SU-DHL-6 (cell line): ENCODE measurements around the gene EPB41L4A.

Experiments
- H2AFZ ChIP-seq: fragments of 200-600 bp; sonication (generic); 2 replicates; pipeline ENCODE4 v1.6.1; 2014; ENCODE audit warnings: low read depth, mild to moderate bottlenecking, moderate library complexity, mixed read lengths, antibody characterized with exemption, low read length; ENCODE audit not compliant: severe bottlenecking
- H3F3A ChIP-seq: fragments of 200-600 bp; shearing (Covaris generic); 2 replicates; pipeline ENCODE4 v1.6.0; 2016; ENCODE audit warnings: antibody characterized with exemption, mild to moderate bottlenecking; ENCODE audit not compliant: insufficient read depth
- H3K27ac ChIP-seq: fragments of 200-600 bp; sonication (generic); 2 replicates; pipeline ENCODE4 v1.5.1; 2016; ENCODE audit warnings: low read depth, mild to moderate bottlenecking, low read length, moderate library complexity, mixed read lengths
- H3K27me3 ChIP-seq: fragments of 200-600 bp; sonication (generic), shearing (Covaris generic); 2 replicates; pipeline ENCODE4 v1.6.0; 2014; ENCODE audit warnings: mild to moderate bottlenecking, low read length
- H3K36me3 ChIP-seq: fragments of 200-600 bp; sonication (generic); 2 replicates; pipeline ENCODE4 v1.6.1; 2014; ENCODE audit warnings: mild to moderate bottlenecking, low read length, mixed read lengths
- H3K4me2 ChIP-seq: fragments of 300-600, 200-600 bp; shearing (Covaris generic), sonication (generic); 2 replicates; pipeline ENCODE4 v1.6.0; 2014; ENCODE audit warnings: low read length, low read depth, mild to moderate bottlenecking; ENCODE audit not compliant: poor library complexity, severe bottlenecking
- H3K4me3 ChIP-seq: fragments of 200-600 bp; sonication (generic); 2 replicates; pipeline ENCODE4 v1.5.1; 2014; ENCODE audit warnings: antibody characterized with exemption, low read length, mild to moderate bottlenecking, mixed read lengths; ENCODE audit not compliant: insufficient read depth, poor library complexity, severe bottlenecking
- H3K79me2 ChIP-seq: fragments of 200-600 bp; sonication (generic); 2 replicates; pipeline ENCODE4 v1.6.1; 2014; ENCODE audit warnings: mild to moderate bottlenecking, low read length, moderate library complexity; ENCODE audit not compliant: insufficient read depth
- H3K9ac ChIP-seq: fragments of 200-600 bp; sonication (generic); 2 replicates; pipeline ENCODE4 v1.7.0; 2014; ENCODE audit warnings: mild to moderate bottlenecking, low read length
- H3K9me2 ChIP-seq: fragments of 200-600 bp; sonication (generic); replicated peaks from 2 replicates; pipeline ENCODE4 v1.6.1; 2014; ENCODE audit warnings: low read length; ENCODE audit not compliant: insufficient read depth
- H3K9me3 ChIP-seq: fragments of 200-600 bp; sonication (generic); 2 replicates; pipeline ENCODE4 v1.6.1; 2014; ENCODE audit warnings: low read length, mixed read lengths; ENCODE audit not compliant: insufficient read depth
- H4K20me1 ChIP-seq: fragments of 200-600 bp; sonication (generic); 2 replicates; pipeline ENCODE4 v1.6.1; 2014; ENCODE audit warnings: low read depth, mild to moderate bottlenecking, antibody characterized with exemption, low read length, moderate library complexity, mixed read lengths
- CTCF ChIP-seq: fragments of 200-600 bp; sonication (generic); IDR thresholded peaks from one replicate; pipeline ENCODE4 v1.5.1; 2017; ENCODE audit warnings: antibody characterized with exemption, mild to moderate bottlenecking, low read length, moderate library complexity; ENCODE audit not compliant: insufficient read depth, poor library complexity, severe bottlenecking
- EZH2phosphoT487 ChIP-seq: fragments of 200-600 bp; sonication (generic), shearing (Covaris generic); conservative IDR thresholded peaks from 2 replicates; pipeline ENCODE4 v1.6.1; 2018; ENCODE audit warnings: mild to moderate bottlenecking, antibody characterized with exemption, low read length, moderate library complexity, mixed read lengths

The EPB41L4A gene

GRCh38 chr5:112221128-112221527 lies 197.9 kb downstream of the EPB41L4A start:
- H3K79me2 ChIP-seq = no peaks in the 10 kb centered on the region
- no peaks in the 10 kb centered on the region for H3K9me3 ChIP-seq
- no peaks in the 10 kb centered on the region for H3F3A ChIP-seq
- no peaks in the 10 kb centered on the region for H3K36me3 ChIP-seq
- no peak overlapping the region for H3K4me3 ChIP-seq
- no peak overlapping the region for H3K9ac ChIP-seq
- H2AFZ ChIP-seq = no peak overlapping the region
- H3K4me2 ChIP-seq = no peak overlapping the region
- H3K27ac ChIP-seq = no peak overlapping the region
- no peaks in the 10 kb centered on the region for H4K20me1 ChIP-seq
- H3K27me3 ChIP-seq = no peaks in the 10 kb centered on the region
- H3K9me2 ChIP-seq = no peaks in the 10 kb centered on the region
- no peak for TF ChIP-seq CTCF
- no peak for TF ChIP-seq EZH2phosphoT487

- no peaks in the 10 kb centered on the region for H3K9me2 ChIP-seq
- H3K36me3 ChIP-seq = no peaks in the 10 kb centered on the region
- H3K4me2 ChIP-seq = no peak overlapping the region
- H3K4me3 ChIP-seq = no peak overlapping the region
- no peaks in the 10 kb centered on the region for H3K79me2 ChIP-seq
- H2AFZ ChIP-seq = no peak overlapping the region
- H3K27me3 ChIP-seq = no peaks in the 10 kb centered on the region
- H3K9me3 ChIP-seq = no peaks in the 10 kb centered on the region
- TF ChIP-seq EZH2phosphoT487 = no peak
- no peak for TF ChIP-seq CTCF
- no peaks in the 10 kb centered on the region for H4K20me1 ChIP-seq
- no peak overlapping the region for H3K27ac ChIP-seq
- H3F3A ChIP-seq = no peaks in the 10 kb centered on the region
- no peak overlapping the region for H3K9ac ChIP-seq
These were observed 200.1 kb downstream of the EPB41L4A start for GRCh38 chr5:112219000-112219399.

GRCh38 chr5:112217843-112218579 lies 201.1 kb downstream of the EPB41L4A start:
- Histone ChIP-seq H3K27me3 (no peaks in the 10 kb centered on the region), H3K36me3 (no peaks in the 10 kb centered on the region), H3K4me2 (no peak overlapping the region), H3F3A (no peaks in the 10 kb centered on the region), H4K20me1 (no peaks in the 10 kb centered on the region), H3K9ac (no peak overlapping the region), H3K27ac (no peak overlapping the region), H2AFZ (no peak overlapping the region), H3K4me3 (no peak overlapping the region), H3K79me2 (no peaks in the 10 kb centered on the region), H3K9me2 (no peaks in the 10 kb centered on the region), H3K9me3 (no peaks in the 10 kb centered on the region)
- TF ChIP-seq CTCF (no peak), EZH2phosphoT487 (no peak)
